Adipocyte (in vitro differentiated cells): ENCODE data around the gene LHFPL2.
A peak's percentile ranks its signal among the peaks of the same experiment; 100 is the strongest.

Source experiments
- DNase-seq: peaks from one replicate; pipeline ENCODE4 v3.0.0-alpha.2; 2015; ENCODE audit warnings: low read depth
- H3K27me3 ChIP-seq: replicated peaks from 2 replicates; pipeline ENCODE4 v1.7.0; 2013; ENCODE audit warnings: mild to moderate bottlenecking, low read length, moderate library complexity; ENCODE audit not compliant: control insufficient read depth, insufficient read depth
- H3K36me3 ChIP-seq: 2 replicates; pipeline ENCODE4 v1.7.0; 2013; ENCODE audit warnings: low read length, mild to moderate bottlenecking, moderate library complexity; ENCODE audit not compliant: control insufficient read depth, insufficient read depth, severe bottlenecking
- H3K4me1 ChIP-seq: 2 replicates; pipeline ENCODE4 v1.7.0; 2013; ENCODE audit warnings: mild to moderate bottlenecking, low read length, moderate library complexity; ENCODE audit not compliant: control insufficient read depth, insufficient read depth
- H3K4me3 ChIP-seq: 2 replicates; pipeline ENCODE4 v1.7.0; 2013; ENCODE audit warnings: mild to moderate bottlenecking, low read length, moderate library complexity
- H3K9ac ChIP-seq: 2 replicates; pipeline ENCODE4 v1.7.0; 2013; ENCODE audit warnings: mild to moderate bottlenecking, low read length, moderate library complexity
- H3K9me3 ChIP-seq: 2 replicates; pipeline ENCODE4 v1.7.0; 2013; ENCODE audit warnings: mild to moderate bottlenecking, low read length, moderate library complexity; ENCODE audit not compliant: control insufficient read depth

LHFPL2 gene

DNA sequence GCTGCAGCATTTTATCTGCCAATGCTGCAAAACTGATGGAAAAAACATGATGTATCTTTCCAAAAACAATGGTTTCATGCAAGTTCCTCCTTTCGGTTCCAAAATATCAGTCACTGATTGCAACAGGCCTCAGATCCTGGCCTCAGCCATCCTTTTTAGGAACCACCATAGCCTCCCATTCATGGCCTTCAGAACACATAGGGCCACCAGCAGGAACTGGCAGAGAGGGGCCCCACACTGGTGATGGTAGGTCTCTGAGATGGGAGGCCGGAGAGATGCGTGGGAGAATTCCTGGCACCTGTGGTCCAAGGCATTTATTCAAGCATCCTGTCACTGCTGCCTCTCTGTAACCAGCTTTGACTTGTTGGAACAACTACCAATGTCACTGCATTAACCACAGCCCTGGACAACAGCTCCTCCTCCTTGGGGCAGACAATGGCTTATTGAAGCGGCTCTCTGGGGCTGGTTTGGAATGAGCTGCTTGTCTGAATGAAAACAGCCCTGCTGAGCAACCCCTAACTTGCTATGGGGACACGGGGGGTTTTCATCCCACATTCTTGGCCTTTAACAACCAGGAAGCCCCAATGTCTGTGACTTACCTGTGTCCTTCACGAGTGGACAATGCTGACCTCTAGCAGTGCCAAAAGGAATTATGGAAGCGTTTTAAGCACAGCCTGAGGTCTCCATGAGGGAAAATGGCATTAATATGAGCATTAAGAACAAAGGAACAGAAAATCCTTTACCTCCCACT is 108.1 kb downstream of the LHFPL2 start:
- no peaks in the 10 kb centered on the region for H3K9me3 ChIP-seq
- H3K4me1 ChIP-seq = peaks cover 29% of the 10 kb centered on the region
- no peak for DNase-seq
- no peaks in the 10 kb centered on the region for H3K36me3 ChIP-seq
- peak overlapping the region; percentile 39 for H3K9ac ChIP-seq
- no peak overlapping the region for H3K4me3 ChIP-seq
- H3K27me3 ChIP-seq = no peaks in the 10 kb centered on the region

DNA sequence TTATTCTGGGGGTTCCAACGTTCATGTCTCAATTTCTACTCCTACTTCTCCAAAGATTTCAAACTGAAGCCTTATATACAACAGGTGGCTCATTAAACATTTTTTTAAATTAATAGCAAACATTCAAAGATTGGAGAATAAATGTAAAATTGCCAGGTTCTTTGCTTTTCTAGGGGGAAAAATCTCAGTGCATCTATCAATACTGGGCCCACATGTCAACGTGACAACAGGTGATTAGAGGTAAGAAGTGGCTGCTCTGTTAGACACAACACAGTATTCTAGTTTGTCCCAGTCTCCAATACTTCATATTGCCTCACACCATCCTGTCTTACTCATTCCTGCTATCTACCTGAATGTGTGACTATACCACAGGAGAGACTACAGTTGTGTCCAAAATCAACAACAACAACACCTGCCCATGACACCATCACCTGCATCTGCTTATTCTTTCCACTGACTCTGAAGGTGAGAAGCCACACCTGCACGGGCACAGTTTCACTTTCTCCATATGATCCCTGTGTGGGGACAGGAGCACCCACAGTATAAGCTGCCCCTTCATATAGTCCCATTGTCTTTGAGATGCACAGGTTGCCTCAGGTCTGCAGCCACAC is 110.2 kb downstream of the LHFPL2 start:
- no peaks in the 10 kb centered on the region for H3K36me3 ChIP-seq
- DNase-seq = no peak
- H3K4me3 ChIP-seq = no peak overlapping the region

DNA sequence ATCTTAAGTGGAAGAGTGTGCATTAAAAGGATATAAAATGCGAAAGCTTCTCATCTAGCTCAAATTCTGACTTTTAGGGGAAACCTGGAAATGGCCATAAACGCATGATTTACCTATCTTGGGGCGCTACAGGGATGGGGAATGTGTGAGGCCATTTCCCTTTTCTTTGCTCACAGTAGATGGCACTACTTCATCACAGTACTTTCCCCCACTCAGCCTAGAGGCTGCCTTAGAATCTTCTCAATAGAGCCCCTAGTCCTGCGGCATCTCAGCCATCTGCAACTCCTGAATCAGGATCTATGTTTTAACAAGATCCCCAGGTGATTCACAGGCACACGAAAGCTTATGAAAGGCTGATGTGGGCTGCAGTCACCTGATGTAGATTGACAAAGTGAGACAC is 110.8 kb downstream of the LHFPL2 start:
- H3K9me3 ChIP-seq = no peaks in the 10 kb centered on the region
- peaks cover 16% of the 10 kb centered on the region for H3K4me1 ChIP-seq
- H3K9ac ChIP-seq = no peak overlapping the region
- no peak overlapping the region for H3K4me3 ChIP-seq
- H3K36me3 ChIP-seq = no peaks in the 10 kb centered on the region
- no peaks in the 10 kb centered on the region for H3K27me3 ChIP-seq
- peak; percentile 65 for DNase-seq

More for the DNA sequence above, 110.2 kb downstream of the LHFPL2 start:
- Histone ChIP-seq H3K4me1 (peaks cover 16% of the 10 kb centered on the region), H3K9me3 (no peaks in the 10 kb centered on the region), H3K9ac (no peak overlapping the region), H3K27me3 (no peaks in the 10 kb centered on the region)

DNA sequence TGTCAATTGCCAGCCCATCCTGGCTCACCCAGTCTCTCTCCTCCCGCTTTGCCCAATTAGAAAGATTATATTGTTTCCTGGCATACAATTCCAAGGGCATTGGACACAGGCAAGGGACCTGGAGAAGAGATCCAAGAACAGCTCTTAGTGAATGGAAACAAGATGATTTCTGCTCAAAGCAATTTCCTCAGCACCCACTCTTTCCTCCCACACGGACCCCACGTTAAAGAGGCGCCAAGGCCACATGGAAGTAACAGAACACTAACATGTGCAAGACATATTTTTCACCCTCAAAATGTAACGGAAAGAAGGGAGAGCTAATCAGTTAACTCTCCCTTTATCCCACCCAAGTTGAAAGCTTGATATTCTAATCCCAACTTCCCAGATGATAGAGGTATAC is 111.2 kb downstream of the LHFPL2 start:
- H3K36me3 ChIP-seq = no peaks in the 10 kb centered on the region
- H3K9me3 ChIP-seq = no peaks in the 10 kb centered on the region
- no peak overlapping the region for H3K9ac ChIP-seq
- no peak overlapping the region for H3K4me3 ChIP-seq
- no peaks in the 10 kb centered on the region for H3K27me3 ChIP-seq
- no peak for DNase-seq
- peaks cover 16% of the 10 kb centered on the region for H3K4me1 ChIP-seq

DNA sequence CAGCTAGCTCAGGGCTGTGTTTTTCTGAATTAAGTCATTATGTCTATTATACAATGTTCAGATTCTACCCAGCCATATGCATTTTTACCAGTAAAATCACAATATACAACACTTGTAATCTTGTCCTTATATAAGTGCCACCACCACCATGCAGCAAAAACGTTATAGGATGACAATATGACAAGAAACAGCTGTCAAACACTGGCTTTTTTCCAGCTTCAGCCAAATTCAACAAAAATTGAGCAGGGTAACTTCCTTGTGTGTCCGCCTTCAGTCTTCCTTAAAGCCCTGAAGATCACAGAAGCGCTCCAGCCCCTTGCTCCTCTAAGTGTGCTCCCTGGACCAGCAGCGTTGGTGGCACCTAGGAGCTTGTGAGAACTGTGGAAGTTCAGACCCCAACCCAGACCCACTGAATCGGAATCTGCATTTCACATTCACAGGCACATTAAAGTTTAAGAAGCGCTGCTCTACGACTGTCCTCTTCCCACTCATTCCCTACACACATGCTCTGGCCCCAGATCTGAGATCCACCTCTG is 111.8 kb downstream of the LHFPL2 start:
- H3K36me3 ChIP-seq = no peaks in the 10 kb centered on the region
- DNase-seq = no peak
- no peak overlapping the region for H3K4me3 ChIP-seq
- no peak overlapping the region for H3K9ac ChIP-seq
- no peaks in the 10 kb centered on the region for H3K9me3 ChIP-seq
- H3K4me1 ChIP-seq = peaks cover 16% of the 10 kb centered on the region
- H3K27me3 ChIP-seq = no peaks in the 10 kb centered on the region

DNA sequence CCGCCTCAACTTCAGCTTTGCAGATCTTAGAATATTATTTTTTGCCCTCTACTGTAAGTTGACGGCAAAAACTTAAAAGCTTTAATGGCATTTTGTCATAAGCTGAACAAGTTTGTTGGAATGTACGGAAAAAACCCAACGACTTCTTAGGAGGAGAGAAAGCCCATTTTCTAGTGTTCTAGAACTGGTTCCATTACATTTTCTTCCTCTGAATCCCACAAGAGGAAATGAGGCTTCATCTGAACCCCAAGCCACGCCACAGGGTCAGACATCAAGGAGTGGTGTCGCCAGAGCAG is 113.7 kb downstream of the LHFPL2 start:
- Histone ChIP-seq H3K36me3 (no peaks in the 10 kb centered on the region), H3K4me1 (peaks cover 18% of the 10 kb centered on the region), H3K9me3 (no peaks in the 10 kb centered on the region), H3K9ac (peak overlapping the region; percentile 44), H3K4me3 (no peak overlapping the region), H3K27me3 (no peaks in the 10 kb centered on the region)
- no peak for DNase-seq

DNA sequence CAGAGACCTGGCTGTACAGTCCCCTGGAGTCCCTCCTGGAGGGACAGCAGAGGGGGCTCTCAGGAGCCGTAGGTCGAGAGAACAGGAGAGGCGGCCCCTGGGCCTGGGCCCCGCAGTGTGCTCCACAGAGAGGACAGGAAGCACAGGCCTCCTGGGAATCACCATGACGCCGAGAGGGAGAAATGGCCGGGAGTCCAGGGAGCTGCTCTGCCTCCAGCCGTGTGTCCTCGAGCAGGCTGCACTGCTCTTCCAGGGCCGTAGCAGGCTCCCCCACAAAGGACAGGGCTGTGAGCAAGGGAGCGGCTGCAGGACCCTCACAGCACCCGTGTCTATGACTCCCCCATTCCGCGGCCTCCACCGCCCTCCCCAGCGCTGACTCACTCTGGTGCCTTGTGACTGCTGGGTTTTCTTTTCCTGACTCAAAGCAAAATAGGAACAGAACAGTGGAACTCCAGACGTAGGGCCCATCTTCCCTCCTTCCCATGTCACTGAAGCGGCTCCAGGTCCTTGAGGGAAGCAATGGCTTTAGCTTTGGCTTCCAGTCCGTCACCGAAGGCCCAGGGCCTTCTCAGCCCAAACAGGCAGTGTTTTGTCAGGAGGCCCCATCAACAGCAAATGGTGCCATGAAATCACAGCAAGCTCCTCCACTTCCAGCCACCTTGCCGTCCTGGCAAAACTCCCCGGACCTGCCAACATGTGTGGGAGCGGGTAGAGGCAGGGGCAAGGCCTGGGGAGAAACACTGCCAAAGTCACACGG is 114.2 kb downstream of the LHFPL2 start:
- Histone ChIP-seq H3K27me3 (no peaks in the 10 kb centered on the region), H3K9me3 (no peaks in the 10 kb centered on the region), H3K4me1 (peaks cover 18% of the 10 kb centered on the region), H3K36me3 (no peaks in the 10 kb centered on the region), H3K4me3 (no peak overlapping the region), H3K9ac (peak overlapping the region; percentile 44)
- peak; percentile 46 for DNase-seq

DNA sequence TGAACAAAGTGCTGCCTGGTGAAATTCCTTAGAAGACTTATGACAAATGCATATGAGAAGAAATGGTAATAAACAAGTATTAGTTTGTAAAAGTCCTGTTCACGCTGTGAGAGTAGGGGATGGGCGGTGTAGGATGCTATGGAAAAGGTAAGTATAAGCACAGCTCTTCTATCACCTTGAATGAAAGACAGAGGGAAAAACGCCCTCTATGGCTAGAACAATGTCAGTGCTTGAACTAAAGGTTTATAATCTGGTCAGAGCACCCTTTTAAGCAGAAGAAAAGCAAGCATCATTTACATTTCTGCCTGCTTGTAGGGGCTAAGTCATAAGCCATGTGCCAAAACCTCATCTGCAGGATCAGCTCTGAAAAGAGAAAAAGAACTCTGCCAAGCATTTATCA is 115.2 kb downstream of the LHFPL2 start:
- Histone ChIP-seq H3K9ac (peak overlapping the region; percentile 44), H3K36me3 (no peaks in the 10 kb centered on the region), H3K4me1 (peaks cover 28% of the 10 kb centered on the region), H3K9me3 (no peaks in the 10 kb centered on the region), H3K4me3 (no peak overlapping the region), H3K27me3 (no peaks in the 10 kb centered on the region)
- peak; percentile 50 for DNase-seq

DNA sequence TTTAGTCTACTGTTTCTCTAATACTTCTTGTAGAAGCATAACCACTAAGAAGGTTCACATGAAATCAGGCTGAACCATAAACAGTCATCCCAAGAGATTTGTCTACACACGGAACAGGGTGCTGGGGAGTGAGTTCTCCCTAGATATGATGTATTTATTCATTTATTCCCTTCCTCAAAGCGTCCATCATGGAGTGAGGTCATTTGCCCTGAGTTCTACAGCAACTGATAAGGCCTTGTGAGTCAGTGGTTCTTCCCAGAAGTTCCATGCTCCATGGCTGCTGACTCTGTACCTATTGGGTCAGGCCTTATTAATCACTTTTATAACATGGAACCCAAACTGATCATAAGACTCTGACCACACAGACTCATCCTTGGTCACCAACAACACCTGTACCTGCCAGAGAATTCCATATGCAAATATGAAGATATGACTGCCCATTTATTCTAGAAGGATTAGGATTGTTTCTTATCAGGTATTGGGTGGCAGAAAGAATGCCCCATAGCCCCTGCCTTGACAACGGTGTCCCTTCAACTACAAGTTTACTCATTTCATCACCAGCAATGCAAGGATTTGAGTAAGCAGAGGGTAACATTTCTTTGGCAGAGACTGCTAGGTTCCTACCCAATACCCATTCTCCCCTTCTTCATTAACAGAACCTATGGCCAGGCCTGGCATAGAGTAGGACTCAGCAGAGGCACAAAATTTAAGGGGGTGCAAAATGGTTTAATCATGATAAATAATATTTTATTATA is 118.1 kb downstream of the LHFPL2 start:
- Histone ChIP-seq H3K36me3 (no peaks in the 10 kb centered on the region), H3K27me3 (no peaks in the 10 kb centered on the region), H3K9ac (peak overlapping the region; percentile 22), H3K4me1 (peaks cover 56% of the 10 kb centered on the region), H3K4me3 (peak overlapping the region; percentile 19), H3K9me3 (no peaks in the 10 kb centered on the region)
- DNase-seq = peak; percentile 50

DNA sequence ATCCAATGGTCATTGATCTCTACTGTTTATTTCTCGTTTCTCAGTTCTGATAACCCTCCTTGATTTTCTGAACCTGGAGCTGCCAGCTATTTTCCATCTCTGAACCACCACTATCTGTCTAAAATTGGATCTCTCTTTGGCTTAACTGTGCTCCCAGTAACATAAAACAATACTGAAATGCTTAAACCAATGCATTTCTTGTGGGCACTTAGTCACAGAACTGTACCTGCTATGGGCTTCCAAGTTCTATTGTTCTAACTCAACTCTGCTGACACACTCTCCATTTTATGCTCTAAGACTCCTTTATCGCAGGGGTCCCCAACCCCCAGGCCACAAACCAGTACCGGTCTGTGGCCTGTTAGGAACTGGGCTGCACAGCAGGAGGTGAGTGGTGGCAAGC is 120.6 kb downstream of the LHFPL2 start:
- no peak for DNase-seq
- H3K36me3 ChIP-seq = no peaks in the 10 kb centered on the region
- peak overlapping the region; percentile 80 for H3K9ac ChIP-seq
- peak overlapping the region; percentile 64 for H3K4me3 ChIP-seq
- no peaks in the 10 kb centered on the region for H3K27me3 ChIP-seq
- H3K9me3 ChIP-seq = no peaks in the 10 kb centered on the region
- H3K4me1 ChIP-seq = peaks cover 70% of the 10 kb centered on the region
